ENCODE measurements around the gene RAB14. TPM values are rescaled to one million over a fixed set of nuclear protein-coding genes. Genes with fewer than 3 reads are reported as not detected.
A peak's percentile ranks its signal among the peaks of the same experiment; 100 is the strongest.

The RAB14 gene
- 42.9 and 48.6 TPM in 2 replicates for total RNA-seq (2014; rRNA removed; shearing (Covaris generic))

- Histone ChIP-seq H3K4me1 (peaks cover 31% of the 10 kb centered on the region), H3K27me3 (no peaks in the 10 kb centered on the region), H3K4me3 (peak within 1 kb of the TSS; percentile 82), H3K9me3 (replicated peaks) (no peaks in the 10 kb centered on the region), H3K36me3 (no peaks in the 10 kb centered on the region; the same call in 1 of the 2 replicates), H3K27ac (peak within 1 kb of the TSS; percentile 41; the same call in 1 of the 2 replicates)
- DNase-seq = peak; percentile 100
These were observed at the start of gene RAB14 for GRCh38 chr9:121201738-121202533. Gene RAB14, minus strand, starts transcription at chr9:121201869. Its CDS starts 8,457 bp downstream, at chr9:121193412.

- Histone ChIP-seq H3K4me3 (no peak overlapping the region), H3K4me1 (peaks cover 4% of the 10 kb centered on the region; the same call in 1 of the 2 replicates), H3K27ac (no peak overlapping the region), H3K27me3 (no peaks in the 10 kb centered on the region; the same call in 1 of the 2 replicates), H3K9me3 (replicated peaks) (no peaks in the 10 kb centered on the region), H3K36me3 (no peaks in the 10 kb centered on the region)
- no peak for DNase-seq
These were observed 47.9 kb upstream of the RAB14 start for GRCh38 chr9:121249563-121249962.

GRCh38 chr9:121246821-121247561 is 45.3 kb upstream of the RAB14 start:
- peaks cover 4% of the 10 kb centered on the region; the same call in 1 of the 2 replicates for H3K4me1 ChIP-seq
- no peak overlapping the region for H3K4me3 ChIP-seq
- DNase-seq = no peak
- no peak overlapping the region for H3K27ac ChIP-seq
- no peaks in the 10 kb centered on the region for H3K36me3 ChIP-seq
- H3K27me3 ChIP-seq = no peaks in the 10 kb centered on the region
- 0 out of 2 replicates have a peak, but pooled peaks cover 7% of the 10 kb centered on the region for H3K9me3 ChIP-seq (replicated peaks)

GRCh38 chr9:121242959-121243346 is 41.3 kb upstream of the RAB14 start:
- Histone ChIP-seq H3K27me3 (no peaks in the 10 kb centered on the region), H3K4me3 (no peak overlapping the region), H3K27ac (no peak overlapping the region), H3K36me3 (no peaks in the 10 kb centered on the region), H3K4me1 (peaks cover 11% of the 10 kb centered on the region), H3K9me3 (replicated peaks) (0 out of 2 replicates have a peak, but pooled peaks cover 7% of the 10 kb centered on the region)
- no peak for DNase-seq

GRCh38 chr9:121242219-121242958 is 40.7 kb upstream of the RAB14 start:
- 0 out of 2 replicates have a peak, but pooled peaks cover 7% of the 10 kb centered on the region for H3K9me3 ChIP-seq (replicated peaks)
- DNase-seq = no peak
- H3K36me3 ChIP-seq = no peaks in the 10 kb centered on the region
- peaks cover 10% of the 10 kb centered on the region for H3K4me1 ChIP-seq
- no peak overlapping the region for H3K4me3 ChIP-seq
- no peaks in the 10 kb centered on the region for H3K27me3 ChIP-seq
- no peak overlapping the region for H3K27ac ChIP-seq

- Histone ChIP-seq H3K27ac (no peak overlapping the region), H3K4me3 (no peak overlapping the region), H3K9me3 (replicated peaks) (0 out of 2 replicates have a peak, but pooled peaks cover 7% of the 10 kb centered on the region), H3K36me3 (no peaks in the 10 kb centered on the region), H3K27me3 (no peaks in the 10 kb centered on the region), H3K4me1 (peaks cover 6% of the 10 kb centered on the region; the same call in 1 of the 2 replicates)
- no peak for DNase-seq
These were observed 38.9 kb upstream of the RAB14 start for GRCh38 chr9:121240472-121241135.

- H3K4me3 ChIP-seq = no peak overlapping the region
- no peak for DNase-seq
- no peaks in the 10 kb centered on the region for H3K36me3 ChIP-seq
- 0 out of 2 replicates have a peak, but pooled peaks cover 7% of the 10 kb centered on the region for H3K9me3 ChIP-seq (replicated peaks)
- H3K27me3 ChIP-seq = no peaks in the 10 kb centered on the region
- no peak overlapping the region for H3K27ac ChIP-seq
- peaks cover 11% of the 10 kb centered on the region for H3K4me1 ChIP-seq
These were observed 38.2 kb upstream of the RAB14 start for GRCh38 chr9:121239851-121240250.

GRCh38 chr9:121239071-121239470 is 37.4 kb upstream of the RAB14 start:
- Histone ChIP-seq H3K4me1 (peaks cover 18% of the 10 kb centered on the region), H3K9me3 (replicated peaks) (0 out of 2 replicates have a peak, but pooled peaks cover 3% of the 10 kb centered on the region), H3K36me3 (no peaks in the 10 kb centered on the region), H3K4me3 (no peak overlapping the region), H3K27ac (no peak overlapping the region), H3K27me3 (no peaks in the 10 kb centered on the region)
- DNase-seq = no peak

GRCh38 chr9:121237916-121238315 is 36.2 kb upstream of the RAB14 start:
- Histone ChIP-seq H3K9me3 (replicated peaks) (no peaks in the 10 kb centered on the region), H3K4me3 (no peak overlapping the region), H3K27ac (no peak overlapping the region), H3K36me3 (no peaks in the 10 kb centered on the region), H3K27me3 (no peaks in the 10 kb centered on the region), H3K4me1 (peaks cover 25% of the 10 kb centered on the region)
- no peak for DNase-seq

- Histone ChIP-seq H3K4me3 (no peak overlapping the region), H3K9me3 (replicated peaks) (no peaks in the 10 kb centered on the region), H3K4me1 (peaks cover 21% of the 10 kb centered on the region), H3K36me3 (no peaks in the 10 kb centered on the region), H3K27ac (no peak overlapping the region), H3K27me3 (no peaks in the 10 kb centered on the region)
- no peak for DNase-seq
These were observed 33.8 kb upstream of the RAB14 start for GRCh38 chr9:121235512-121235911.

GRCh38 chr9:121234832-121235161 is 33.1 kb upstream of the RAB14 start:
- Histone ChIP-seq H3K4me3 (no peak overlapping the region; the same call in 1 of the 2 replicates), H3K9me3 (replicated peaks) (no peaks in the 10 kb centered on the region), H3K4me1 (peaks cover 21% of the 10 kb centered on the region), H3K27ac (peak overlapping the region; percentile 57), H3K36me3 (no peaks in the 10 kb centered on the region), H3K27me3 (no peaks in the 10 kb centered on the region)
- no peak for DNase-seq

GRCh38 chr9:121233906-121234831 is 32.5 kb upstream of the RAB14 start:
- peaks cover 21% of the 10 kb centered on the region for H3K4me1 ChIP-seq
- peak; percentile 79 to 85 for DNase-seq
- H3K4me3 ChIP-seq = peak overlapping the region; percentile 8; the same call in 1 of the 2 replicates
- no peaks in the 10 kb centered on the region for H3K36me3 ChIP-seq
- peak overlapping the region; percentile 57 for H3K27ac ChIP-seq
- no peaks in the 10 kb centered on the region for H3K9me3 ChIP-seq (replicated peaks)
- no peaks in the 10 kb centered on the region for H3K27me3 ChIP-seq

- H3K4me1 ChIP-seq = peaks cover 21% of the 10 kb centered on the region
- H3K4me3 ChIP-seq = no peak overlapping the region
- H3K36me3 ChIP-seq = no peaks in the 10 kb centered on the region
- H3K27me3 ChIP-seq = no peaks in the 10 kb centered on the region
- no peaks in the 10 kb centered on the region for H3K9me3 ChIP-seq (replicated peaks)
- H3K27ac ChIP-seq = no peak overlapping the region
- no peak for DNase-seq
These were observed 30.6 kb upstream of the RAB14 start for GRCh38 chr9:121232251-121232650.
